GM12891 (cell line): ENCODE measurements around the gene GFRA1.

ENCODE experiments used
- DNase-seq: peaks from one replicate; pipeline ENCODE4 v3.0.0; 2011; ENCODE audit warnings: low spot score; ENCODE audit not compliant: insufficient read length
- FAIRE-seq: peaks from 2 replicates; lab custom pipeline; 2011; peaks lifted over from hg19 to GRCh38; lab: Jason Lieb, UNC
- PAX5 ChIP-seq: IDR thresholded peaks from 2 replicates; pipeline ENCODE4 v1.6.1; 2011; ENCODE audit warnings: low read length, moderate library complexity, mild to moderate bottlenecking; ENCODE audit not compliant: insufficient read depth, severe bottlenecking
- POLR2A ChIP-seq: IDR thresholded peaks from 2 replicates; pipeline ENCODE4 v1.6.1; 2011; ENCODE audit warnings: low read depth, low read length, control low read depth
- POLR2AphosphoS5 ChIP-seq: IDR thresholded peaks from 2 replicates; pipeline ENCODE4 v1.6.1; 2011; ENCODE audit warnings: low read depth, low read length, control low read depth
- POU2F2 ChIP-seq: IDR thresholded peaks from 2 replicates; pipeline ENCODE4 v1.6.1; 2011; ENCODE audit warnings: low read depth, mild to moderate bottlenecking, control low read depth, low read length, moderate library complexity
- SPI1 ChIP-seq: IDR thresholded peaks from 2 replicates; pipeline ENCODE4 v1.6.1; 2011; ENCODE audit warnings: low read depth, low read length, control low read depth
- TAF1 ChIP-seq: IDR thresholded peaks from 2 replicates; pipeline ENCODE4 v1.6.1; 2011; ENCODE audit warnings: low read depth, low read length, control low read depth

The GFRA1 gene

DNA sequence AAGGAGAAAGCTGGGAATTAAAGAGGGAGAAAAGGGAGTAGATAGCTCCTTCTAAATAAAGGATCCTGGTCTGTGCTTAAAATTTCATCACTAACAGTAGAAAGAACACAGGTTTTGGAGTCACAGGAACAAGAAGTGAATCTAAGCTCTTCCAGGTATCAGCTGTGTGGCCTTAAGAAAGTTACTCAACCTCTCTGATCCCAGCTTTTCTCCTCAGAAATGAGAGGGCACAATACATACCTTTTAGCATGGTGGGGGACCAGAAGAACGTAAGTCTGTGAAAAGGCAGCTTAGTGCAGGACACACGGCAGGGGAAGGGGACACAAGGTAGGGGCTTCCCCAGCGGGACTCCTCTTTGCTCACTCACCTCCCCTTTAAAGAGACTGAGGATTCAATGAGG lies 13.4 kb downstream of the GFRA1 start:
- DNase-seq (no peak), FAIRE-seq (no peak)
- TF ChIP-seq POLR2AphosphoS5 (no peak), TAF1 (no peak), SPI1 (no peak), PAX5 (no peak), POLR2A (no peak), POU2F2 (no peak)

DNA sequence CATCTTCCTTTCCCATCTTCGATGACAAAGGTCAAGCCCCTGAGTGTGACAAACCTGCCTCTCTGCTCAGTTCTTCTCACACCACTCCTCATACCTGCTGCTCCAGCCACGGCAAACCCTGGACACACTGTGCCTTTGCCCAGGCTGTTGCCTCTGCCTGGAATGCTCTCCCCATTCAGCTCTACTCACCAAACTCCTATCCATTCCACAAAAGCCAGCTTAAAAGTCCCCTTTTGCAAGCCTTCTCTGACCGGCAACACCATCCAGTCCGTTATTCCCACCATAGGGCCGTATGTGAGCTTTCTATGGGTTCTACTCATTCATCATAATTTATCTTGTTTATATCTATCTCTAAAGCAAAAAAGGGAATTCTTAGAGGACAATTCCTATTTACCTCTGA lies 15.2 kb downstream of the GFRA1 start:
- TF ChIP-seq PAX5, result no peak
- TF ChIP-seq POLR2A, result no peak
- no peak for TF ChIP-seq TAF1
- TF ChIP-seq SPI1, result no peak
- no peak for TF ChIP-seq POLR2AphosphoS5
- TF ChIP-seq POU2F2, result no peak
- no peak for FAIRE-seq
- DNase-seq, result no peak

DNA sequence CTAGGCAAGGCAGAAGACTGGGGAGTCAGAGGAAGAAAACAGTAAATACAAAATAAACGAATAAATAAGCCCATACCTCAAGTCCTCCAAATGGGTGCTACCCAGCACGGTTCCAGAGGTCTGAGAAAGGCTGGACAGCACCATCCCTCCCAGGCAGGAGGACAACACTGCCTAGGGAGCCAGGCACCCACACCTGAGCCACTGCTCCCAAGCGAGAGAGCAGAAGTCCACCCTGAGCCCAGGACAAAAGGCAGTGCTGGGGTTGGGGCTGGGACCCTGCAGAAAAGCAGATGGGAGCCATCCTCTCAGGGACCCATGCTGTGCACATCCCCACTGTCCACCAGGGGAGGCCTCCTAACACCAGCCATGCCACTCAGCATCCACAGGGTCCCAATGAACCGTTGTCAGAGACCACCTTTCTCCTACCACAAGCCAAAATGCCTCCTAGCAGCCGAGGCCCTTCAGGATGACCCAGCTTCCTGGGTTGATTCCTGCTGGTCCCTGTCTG lies 16.2 kb downstream of the GFRA1 start:
- DNase-seq, result no peak
- TF ChIP-seq TAF1 (no peak), POLR2AphosphoS5 (no peak), POLR2A (no peak), POU2F2 (no peak), PAX5 (no peak), SPI1 (no peak)
- no peak for FAIRE-seq

DNA sequence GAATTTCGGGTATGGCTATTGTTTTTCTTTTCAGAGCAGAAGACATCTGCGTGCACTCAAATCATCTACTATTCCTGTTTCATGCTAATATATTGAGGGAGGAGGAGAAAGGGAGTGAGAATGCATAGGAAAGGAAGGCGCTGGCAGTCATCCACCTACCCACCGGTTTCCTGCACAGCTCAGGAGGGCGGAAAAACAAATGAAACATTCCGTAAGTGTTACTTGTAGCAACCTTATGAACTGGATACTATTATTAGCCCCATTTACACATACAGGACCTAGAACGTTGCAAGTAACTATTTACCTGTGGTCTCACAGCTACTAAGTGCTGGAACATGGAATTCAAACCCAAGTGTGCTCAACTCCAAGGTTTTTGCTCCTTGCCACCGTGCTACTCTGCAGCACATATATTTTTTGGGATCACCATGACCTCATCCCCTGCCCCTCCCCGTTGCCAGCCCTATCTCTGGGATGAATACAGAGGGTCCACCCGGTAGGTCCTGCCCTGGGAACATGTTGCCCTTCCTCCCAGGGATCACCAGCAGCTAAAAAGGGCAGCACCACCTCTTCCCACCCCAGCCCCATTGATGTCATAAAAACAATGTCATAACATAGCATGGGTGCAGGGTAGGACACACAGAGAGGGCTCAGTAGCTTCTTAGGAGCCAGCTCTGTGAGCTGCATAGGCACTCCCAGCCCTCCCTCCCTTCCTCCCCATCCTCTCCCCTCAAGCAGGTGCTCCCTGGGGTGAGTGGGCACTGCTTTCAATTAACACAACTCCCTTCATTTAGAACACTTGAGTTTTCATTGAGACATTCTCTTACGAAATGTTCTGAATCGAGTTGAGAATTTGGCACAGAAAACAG lies 16.9 kb downstream of the GFRA1 start:
- TF ChIP-seq POLR2A (no peak), TAF1 (no peak), POU2F2 (no peak), POLR2AphosphoS5 (no peak), PAX5 (no peak), SPI1 (no peak)
- DNase-seq (no peak), FAIRE-seq (no peak)

DNA sequence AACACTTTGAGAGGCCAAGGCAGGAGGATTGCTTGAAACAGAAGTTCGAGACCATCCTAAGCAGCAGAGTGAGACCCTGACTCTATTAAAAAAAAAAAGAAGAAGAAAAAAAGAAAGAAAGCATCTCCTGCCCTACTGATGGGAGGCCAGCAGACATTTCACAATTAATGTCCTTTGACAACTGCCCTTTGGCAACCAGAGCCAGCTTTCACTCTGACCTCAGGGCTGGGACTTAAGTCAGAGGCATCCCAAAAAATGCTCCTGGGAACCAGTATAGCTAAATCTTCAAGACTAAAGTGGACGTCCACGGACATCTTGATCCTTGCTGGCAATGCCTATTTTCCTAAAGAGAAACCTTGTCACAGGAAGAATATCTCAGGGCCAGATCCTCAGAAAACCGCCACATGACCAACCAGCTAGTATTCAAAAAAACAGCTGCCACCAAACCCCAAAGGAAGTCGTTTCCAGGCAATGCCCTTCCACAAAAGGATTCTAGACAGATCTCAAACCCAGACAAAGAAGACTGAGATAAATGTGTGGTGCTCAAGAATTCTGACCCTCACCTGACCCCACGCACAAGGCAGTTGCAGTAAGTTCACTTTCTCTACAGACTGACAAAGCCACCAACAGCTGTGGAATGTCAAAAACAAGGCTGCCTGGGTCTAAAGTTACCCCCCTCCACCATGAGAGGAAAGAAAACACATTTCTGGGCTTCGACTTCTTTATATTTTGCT lies 18.4 kb downstream of the GFRA1 start:
- TF ChIP-seq POLR2AphosphoS5, result no peak
- no peak for TF ChIP-seq POU2F2
- TF ChIP-seq SPI1, result no peak
- TF ChIP-seq POLR2A, result no peak
- no peak for TF ChIP-seq PAX5
- no peak for TF ChIP-seq TAF1
- DNase-seq, result no peak
- no peak for FAIRE-seq

DNA sequence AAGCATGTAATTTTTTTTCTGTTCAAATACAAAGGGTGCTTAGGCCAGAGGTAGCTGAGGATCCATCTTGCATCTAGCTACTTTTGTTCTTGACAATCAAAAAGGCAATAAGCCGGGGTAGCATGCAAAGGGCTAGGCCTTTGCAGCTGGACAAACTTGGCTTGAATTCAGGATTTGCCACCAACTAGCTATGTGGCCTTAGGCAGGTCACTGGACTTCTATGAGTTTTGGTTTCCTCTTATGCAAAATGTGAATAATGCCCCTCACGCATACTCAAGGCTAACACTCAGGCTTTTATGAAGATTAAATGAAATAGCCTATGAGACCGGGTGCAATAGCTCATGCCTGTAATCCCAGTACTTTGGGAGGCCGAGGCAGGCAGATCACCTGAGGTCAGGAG lies 19.3 kb downstream of the GFRA1 start:
- no peak for TF ChIP-seq POU2F2
- no peak for TF ChIP-seq PAX5
- TF ChIP-seq POLR2A, result no peak
- TF ChIP-seq POLR2AphosphoS5, result no peak
- no peak for TF ChIP-seq TAF1
- TF ChIP-seq SPI1, result no peak
- FAIRE-seq, result no peak
- DNase-seq, result no peak

DNA sequence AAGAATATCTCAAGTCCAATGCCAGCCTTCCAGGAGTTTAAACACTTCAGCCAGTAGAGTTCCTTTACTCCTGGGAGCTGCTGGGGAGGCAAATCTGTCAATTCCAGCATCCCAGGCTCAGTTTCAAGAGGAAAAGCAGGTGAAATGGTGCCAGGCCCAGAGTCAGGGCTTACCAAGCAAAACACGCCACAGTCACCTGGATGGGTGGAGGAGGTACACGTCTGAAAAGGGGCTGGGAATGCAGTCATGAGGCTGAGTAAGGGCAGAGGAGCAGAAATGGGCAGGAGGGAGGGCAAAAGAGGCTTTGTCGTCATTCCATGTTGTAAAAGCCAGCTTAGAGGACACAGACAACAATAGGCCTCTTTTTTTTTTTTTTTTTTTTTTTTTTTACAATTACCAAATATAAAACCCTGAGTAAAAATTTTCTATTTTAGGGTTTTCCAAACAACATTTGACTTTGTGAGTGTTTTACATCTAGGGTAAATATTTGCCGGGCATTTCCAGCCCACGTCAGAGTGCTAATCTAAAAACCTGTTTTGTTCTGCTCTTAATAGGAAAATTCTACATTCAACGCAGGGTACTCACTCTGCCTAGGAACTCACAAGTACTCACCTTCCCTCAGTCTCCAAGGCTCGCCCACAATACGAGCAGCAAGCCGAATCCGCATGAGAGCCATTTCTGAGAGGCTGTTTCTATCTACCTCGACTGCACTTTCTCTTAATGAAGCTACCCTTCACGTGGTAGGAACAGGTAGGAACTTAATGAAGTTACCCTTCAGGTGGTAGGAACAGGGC lies 21.2 kb downstream of the GFRA1 start:
- TF ChIP-seq POLR2A, result no peak
- TF ChIP-seq TAF1, result no peak
- TF ChIP-seq POU2F2, result no peak
- TF ChIP-seq SPI1, result no peak
- no peak for TF ChIP-seq POLR2AphosphoS5
- no peak for FAIRE-seq
- DNase-seq, result no peak

DNA sequence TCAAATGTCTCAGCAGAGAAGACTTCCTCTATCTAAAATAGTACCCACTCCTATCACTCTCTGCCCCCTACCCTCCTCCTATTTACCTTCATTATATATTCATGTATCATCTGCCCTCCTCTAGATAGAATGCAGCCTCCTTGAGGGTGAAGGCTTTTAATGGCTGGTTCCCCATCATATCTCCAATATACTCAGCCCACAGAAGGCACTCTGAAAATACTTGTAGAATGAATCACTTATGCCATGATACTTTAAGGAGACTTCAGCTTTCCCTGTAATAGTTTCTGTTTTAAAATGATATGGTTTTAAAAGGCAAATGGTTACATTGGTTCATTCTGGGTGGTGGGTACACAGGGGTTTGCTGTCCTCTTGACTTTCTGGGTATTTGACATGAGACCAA lies 25.3 kb downstream of the GFRA1 start:
- TF ChIP-seq POLR2A (no peak), TAF1 (no peak), POU2F2 (no peak)
- FAIRE-seq (no peak), DNase-seq (no peak)
